Astrocyte (in vitro differentiated cells and primary cell): ENCODE data around the gene TNFSF8. TPM values are rescaled to one million over a fixed set of nuclear protein-coding genes. Genes with fewer than 3 reads are reported as not detected.

Source experiments
- DNase-seq: peaks from one replicate; pipeline ENCODE4 v3.0.0-alpha.2; 2010; ENCODE audit warnings: low read depth
- FAIRE-seq: peaks from 2 replicates; lab custom pipeline; 2011; peaks lifted over from hg19 to GRCh38; lab: Jason Lieb, UNC
- H2AFZ ChIP-seq: 2 replicates; pipeline ENCODE4 v1.6.0; 2012; ENCODE audit warnings: low read depth, low read length, inconsistent platforms
- H3K27ac ChIP-seq: 2 replicates; pipeline ENCODE4 v1.5.1; 2011; ENCODE audit warnings: low read depth, low read length, inconsistent platforms
- H3K27me3 ChIP-seq: 2 replicates; pipeline ENCODE4 v1.6.0; 2011; ENCODE audit warnings: low read length, inconsistent platforms; ENCODE audit not compliant: insufficient read depth
- H3K36me3 ChIP-seq: 2 replicates; pipeline ENCODE4 v1.5.1; 2011; ENCODE audit warnings: low read length, inconsistent platforms; ENCODE audit not compliant: insufficient read depth
- H3K4me1 ChIP-seq: 2 replicates; pipeline ENCODE4 v1.5.1; 2011; ENCODE audit warnings: low read length, inconsistent platforms; ENCODE audit not compliant: insufficient read depth
- H3K4me2 ChIP-seq: 2 replicates; pipeline ENCODE4 v1.6.0; 2012; ENCODE audit warnings: low read length, inconsistent platforms
- H3K4me3 ChIP-seq: 2 replicates; pipeline ENCODE4 v1.5.1; 2011; ENCODE audit warnings: low read depth, mild to moderate bottlenecking, low read length, inconsistent platforms; ENCODE audit not compliant: insufficient read depth
- H3K79me2 ChIP-seq: 2 replicates; pipeline ENCODE4 v1.6.0; 2012; ENCODE audit warnings: mild to moderate bottlenecking, low read length, inconsistent platforms; ENCODE audit not compliant: insufficient read depth
- H3K9ac ChIP-seq: 2 replicates; pipeline ENCODE4 v1.6.0; 2012; ENCODE audit warnings: mild to moderate bottlenecking, low read length, inconsistent platforms
- H3K9me3 ChIP-seq: 2 replicates; pipeline ENCODE4 v1.5.1; 2012; ENCODE audit warnings: low read depth, mild to moderate bottlenecking, low read length, inconsistent platforms; ENCODE audit not compliant: insufficient read depth
- H4K20me1 ChIP-seq: 2 replicates; pipeline ENCODE4 v1.6.0; 2012; ENCODE audit warnings: low read length, inconsistent platforms; ENCODE audit not compliant: insufficient read depth
- H3K27ac Mint-ChIP-seq: one replicate; pipeline ENCODE4 v1.8.0; 2021; ENCODE audit warnings: mild to moderate bottlenecking, mixed read lengths; ENCODE audit not compliant: unreplicated experiment
- H3K27me3 Mint-ChIP-seq: one replicate; pipeline ENCODE4 v1.8.0; 2021; ENCODE audit warnings: low read depth, mixed read lengths; ENCODE audit not compliant: unreplicated experiment
- H3K36me3 Mint-ChIP-seq: one replicate; pipeline ENCODE4 v1.8.0; 2021; ENCODE audit warnings: low read depth, mixed read lengths; ENCODE audit not compliant: unreplicated experiment
- H3K4me1 Mint-ChIP-seq: one replicate; pipeline ENCODE4 v1.8.0; 2021; ENCODE audit warnings: low read depth, mixed read lengths; ENCODE audit not compliant: unreplicated experiment
- H3K4me3 Mint-ChIP-seq: one replicate; pipeline ENCODE4 v1.8.0; 2021; ENCODE audit warnings: mild to moderate bottlenecking, moderate library complexity, mixed read lengths; ENCODE audit not compliant: unreplicated experiment
- H3K9me3 Mint-ChIP-seq: one replicate; pipeline ENCODE4 v1.8.0; 2021; ENCODE audit warnings: mild to moderate bottlenecking, mixed read lengths; ENCODE audit not compliant: unreplicated experiment
- CTCF ChIP-seq: IDR thresholded peaks from 2 replicates; pipeline ENCODE4 v1.5.1; 2011; ENCODE audit warnings: low read depth, mild to moderate bottlenecking, inconsistent platforms, low read length, moderate library complexity; ENCODE audit not compliant: insufficient read depth
- EZH2 ChIP-seq: IDR thresholded peaks from 2 replicates; pipeline ENCODE4 v1.6.1; 2012; ENCODE audit warnings: mild to moderate bottlenecking, low read length, inconsistent platforms; ENCODE audit not compliant: insufficient read depth
- total RNA-seq: library from RNA; stranded (reverse); gene quantifications from 2 replicates; pipeline ENCODE4 v1.2.1, GENCODE V29; 2021

TNFSF8 gene
- total RNA-seq, 1 donor from 2014 or later, result not detected

GRCh38 chr9:114925039-114925438 lies 5.4 kb downstream of the TNFSF8 start:
- H3K27me3 ChIP-seq, result peaks cover 4% of the 10 kb centered on the region
- H3K27me3 Mint-ChIP-seq, result peaks cover 58% of the 10 kb centered on the region
- no peak for FAIRE-seq

GRCh38 chr9:114924327-114924726 lies 6.1 kb downstream of the TNFSF8 start:
- H3K27ac Mint-ChIP-seq, result no peak overlapping the region
- peaks cover 4% of the 10 kb centered on the region for H3K27me3 ChIP-seq
- no peak for FAIRE-seq
- H3K4me1 ChIP-seq, result no peaks in the 10 kb centered on the region
- H2AFZ ChIP-seq, result no peak overlapping the region
- DNase-seq, result no peak
- no peaks in the 10 kb centered on the region for H4K20me1 ChIP-seq
- H3K9me3 ChIP-seq, result no peaks in the 10 kb centered on the region
- no peak overlapping the region for H3K9ac ChIP-seq
- peaks cover 55% of the 10 kb centered on the region for H3K27me3 Mint-ChIP-seq
- no peak overlapping the region for H3K4me2 ChIP-seq
- peaks cover 4% of the 10 kb centered on the region for H3K4me1 Mint-ChIP-seq
- TF ChIP-seq EZH2 (no peak), CTCF (no peak)
- no peak overlapping the region for H3K4me3 ChIP-seq
- no peaks in the 10 kb centered on the region for H3K79me2 ChIP-seq
- no peaks in the 10 kb centered on the region for H3K9me3 Mint-ChIP-seq
- H3K4me3 Mint-ChIP-seq, result no peak overlapping the region
- H3K36me3 Mint-ChIP-seq, result no peaks in the 10 kb centered on the region
- no peak overlapping the region for H3K27ac ChIP-seq
- no peaks in the 10 kb centered on the region for H3K36me3 ChIP-seq

More at GRCh38 chr9:114925039-114925438, 5.4 kb downstream of the TNFSF8 start:
- no peaks in the 10 kb centered on the region for H3K36me3 Mint-ChIP-seq
- H3K4me3 Mint-ChIP-seq, result no peak overlapping the region
- no peaks in the 10 kb centered on the region for H3K4me1 ChIP-seq
- no peak for DNase-seq
- H3K9ac ChIP-seq, result no peak overlapping the region
- no peak overlapping the region for H3K27ac ChIP-seq
- H3K4me3 ChIP-seq, result no peak overlapping the region
- no peaks in the 10 kb centered on the region for H3K9me3 Mint-ChIP-seq
- no peak overlapping the region for H3K27ac Mint-ChIP-seq
- no peaks in the 10 kb centered on the region for H3K9me3 ChIP-seq
- H2AFZ ChIP-seq, result no peak overlapping the region
- H3K4me2 ChIP-seq, result no peak overlapping the region
- no peaks in the 10 kb centered on the region for H4K20me1 ChIP-seq
- no peak for TF ChIP-seq CTCF
- no peak for TF ChIP-seq EZH2
- H3K4me1 Mint-ChIP-seq, result no peaks in the 10 kb centered on the region
- no peaks in the 10 kb centered on the region for H3K79me2 ChIP-seq
- H3K36me3 ChIP-seq, result no peaks in the 10 kb centered on the region

- H3K9ac ChIP-seq, result no peak overlapping the region
- H3K27ac ChIP-seq, result no peak overlapping the region
- H3K4me2 ChIP-seq, result no peak overlapping the region
- H3K4me1 ChIP-seq, result no peaks in the 10 kb centered on the region
- H2AFZ ChIP-seq, result no peak overlapping the region
- H3K27me3 ChIP-seq, result peaks cover 4% of the 10 kb centered on the region
- Mint-ChIP-seq H3K27ac (no peak overlapping the region), H3K4me1 (peaks cover 5% of the 10 kb centered on the region), H3K36me3 (no peaks in the 10 kb centered on the region), H3K9me3 (no peaks in the 10 kb centered on the region), H3K4me3 (no peak overlapping the region), H3K27me3 (peaks cover 51% of the 10 kb centered on the region)
- H4K20me1 ChIP-seq, result no peaks in the 10 kb centered on the region
- no peak overlapping the region for H3K4me3 ChIP-seq
- H3K9me3 ChIP-seq, result no peaks in the 10 kb centered on the region
- DNase-seq (no peak), FAIRE-seq (no peak)
- TF ChIP-seq CTCF (no peak), EZH2 (no peak)
- no peaks in the 10 kb centered on the region for H3K79me2 ChIP-seq
- H3K36me3 ChIP-seq, result no peaks in the 10 kb centered on the region
Observed at GRCh38 chr9:114923918-114924317, 6.5 kb downstream of the TNFSF8 start.
